Activated T-helper 9 cell treated with anti-CD3 and anti-CD28 coated beads, Interleukin-2, amount 50 U/mL, for 16 hours (primary cell): Measurements from ENCODE around the gene VANGL2.
"Not testable (repeated sequence)": the region's sequence is repeated elsewhere in the genome, so short reads cannot be mapped to it uniquely, and the experiment has no call there.

Source experiments
- DNase-seq: peaks from one replicate; pipeline ENCODE4 v3.0.0-alpha.2; 2020; ENCODE audit warnings: low read depth

VANGL2 gene

DNA sequence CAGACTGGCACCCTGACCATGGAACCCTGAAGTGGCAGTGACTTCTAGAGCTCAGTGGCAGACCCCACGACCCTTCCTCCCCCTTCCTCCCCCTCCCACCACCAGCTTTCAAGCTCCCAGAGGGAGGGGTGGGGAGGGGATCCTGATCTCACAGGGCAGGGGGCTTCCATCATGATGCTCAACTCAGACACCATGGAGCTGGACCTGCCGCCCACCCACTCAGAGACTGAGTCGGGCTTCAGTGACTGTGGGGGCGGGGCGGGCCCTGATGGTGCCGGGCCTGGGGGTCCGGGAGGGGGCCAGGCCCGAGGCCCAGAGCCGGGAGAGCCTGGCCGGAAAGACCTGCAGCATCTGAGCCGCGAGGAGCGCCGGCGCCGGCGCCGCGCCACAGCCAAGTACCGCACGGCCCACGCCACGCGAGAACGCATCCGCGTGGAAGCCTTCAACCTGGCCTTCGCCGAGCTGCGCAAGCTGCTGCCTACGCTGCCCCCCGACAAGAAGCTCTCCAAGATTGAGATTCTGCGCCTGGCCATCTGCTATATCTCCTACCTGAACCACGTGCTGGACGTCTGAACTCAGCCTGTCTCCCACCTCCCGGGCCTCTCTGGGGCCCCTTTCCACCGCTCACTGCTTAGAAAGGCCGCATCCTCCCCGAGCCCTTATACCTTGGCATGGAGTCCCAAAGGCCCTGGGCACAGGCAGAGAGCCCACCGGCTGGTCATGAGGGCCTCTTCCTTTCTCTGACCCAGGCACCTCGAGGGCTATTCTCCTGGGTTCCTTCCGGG lies 29.6 kb upstream of the VANGL2 start:
- no peak for DNase-seq

DNA sequence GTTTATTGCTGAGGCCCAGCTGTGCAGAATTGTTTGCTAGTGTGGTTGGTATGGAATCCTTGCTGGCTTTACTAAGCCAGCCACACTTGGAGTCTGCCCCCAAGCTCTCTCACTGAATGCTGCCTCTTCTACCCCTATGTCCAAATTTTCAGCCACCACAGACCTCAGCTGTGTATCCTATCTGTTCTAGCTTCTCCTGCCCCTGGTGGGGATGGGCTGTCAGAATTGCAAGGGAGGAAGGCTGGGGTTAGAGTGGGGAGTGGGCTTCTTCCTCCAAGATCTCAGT lies 29.1 kb upstream of the VANGL2 start:
- DNase-seq, result no peak

DNA sequence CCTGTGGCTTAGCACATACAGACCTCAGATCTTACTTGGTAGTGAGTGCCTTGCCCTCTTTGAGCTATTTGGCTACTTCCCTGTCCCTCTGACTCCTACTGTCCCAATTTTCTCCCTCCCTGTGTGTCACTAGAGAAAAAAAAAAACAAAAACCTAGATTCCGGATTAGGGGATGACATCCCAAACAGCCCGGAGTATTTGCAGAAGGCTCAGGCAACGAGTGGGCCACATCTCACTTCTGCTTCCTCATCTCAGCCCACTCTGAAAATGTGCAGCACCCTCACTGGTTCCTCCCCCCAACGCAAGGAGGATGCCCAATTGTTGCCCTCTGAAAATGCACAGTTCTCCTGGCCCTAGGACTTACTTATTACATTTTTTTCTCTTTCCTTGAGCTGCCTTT lies 28.6 kb upstream of the VANGL2 start:
- DNase-seq, result no peak

DNA sequence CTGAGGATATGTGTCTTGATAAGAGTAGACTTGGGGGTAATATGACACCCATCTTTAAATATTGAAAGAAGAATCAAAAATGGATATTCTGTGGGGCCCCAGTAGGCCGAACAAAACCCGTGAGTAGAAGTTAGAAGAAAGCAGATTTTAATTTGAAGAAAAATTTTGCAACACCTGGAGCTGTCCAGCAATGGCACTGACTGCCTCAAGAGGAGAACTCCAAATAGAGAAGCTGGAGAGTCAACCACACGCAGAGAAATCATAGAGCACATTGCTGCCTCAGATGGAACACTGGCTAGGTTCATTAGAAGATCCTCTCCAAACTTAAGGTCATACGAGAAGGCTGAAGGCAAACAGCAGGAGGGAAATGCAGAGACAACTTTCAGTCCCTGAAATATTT lies 26.7 kb upstream of the VANGL2 start:
- no peak for DNase-seq

DNA sequence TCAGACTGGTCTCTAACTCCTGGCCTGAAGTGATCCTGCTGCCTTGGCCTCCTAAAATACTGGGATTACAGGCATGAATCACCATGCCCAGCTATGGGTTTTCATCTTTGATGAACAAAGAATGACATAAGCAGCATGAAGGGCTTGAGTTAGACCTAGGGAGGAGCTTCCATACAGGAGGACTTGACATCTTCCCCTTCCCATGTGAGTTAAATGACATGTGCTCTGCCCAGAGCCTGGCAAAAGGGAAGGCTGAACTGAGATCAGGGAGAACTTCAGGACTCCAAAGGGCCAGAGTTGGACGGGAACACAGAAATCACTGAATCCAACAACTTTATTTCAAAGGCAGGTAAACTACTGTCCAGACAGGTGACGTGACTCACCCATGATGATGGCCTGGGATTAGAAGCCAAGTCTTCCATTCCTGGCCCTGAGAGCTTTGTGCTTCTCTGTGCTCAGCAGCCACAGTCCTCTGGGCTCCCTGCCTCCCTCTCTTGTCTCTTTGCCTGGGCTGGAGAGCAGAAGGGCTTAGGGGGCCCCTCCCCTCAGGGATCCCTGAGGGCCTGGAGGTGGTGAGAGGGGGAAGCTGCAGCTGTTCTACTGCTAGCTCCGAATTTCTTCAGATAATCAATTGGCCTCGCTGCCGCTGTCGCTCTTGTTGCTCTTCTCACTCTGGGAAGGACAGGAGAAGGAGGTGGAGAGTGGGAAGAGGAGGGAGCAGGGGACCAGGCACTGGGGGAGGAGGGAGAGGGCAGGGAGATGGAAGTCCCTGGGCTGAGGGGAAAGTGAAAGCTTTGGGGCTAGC lies 25.9 kb upstream of the VANGL2 start:
- no peak for DNase-seq

DNA sequence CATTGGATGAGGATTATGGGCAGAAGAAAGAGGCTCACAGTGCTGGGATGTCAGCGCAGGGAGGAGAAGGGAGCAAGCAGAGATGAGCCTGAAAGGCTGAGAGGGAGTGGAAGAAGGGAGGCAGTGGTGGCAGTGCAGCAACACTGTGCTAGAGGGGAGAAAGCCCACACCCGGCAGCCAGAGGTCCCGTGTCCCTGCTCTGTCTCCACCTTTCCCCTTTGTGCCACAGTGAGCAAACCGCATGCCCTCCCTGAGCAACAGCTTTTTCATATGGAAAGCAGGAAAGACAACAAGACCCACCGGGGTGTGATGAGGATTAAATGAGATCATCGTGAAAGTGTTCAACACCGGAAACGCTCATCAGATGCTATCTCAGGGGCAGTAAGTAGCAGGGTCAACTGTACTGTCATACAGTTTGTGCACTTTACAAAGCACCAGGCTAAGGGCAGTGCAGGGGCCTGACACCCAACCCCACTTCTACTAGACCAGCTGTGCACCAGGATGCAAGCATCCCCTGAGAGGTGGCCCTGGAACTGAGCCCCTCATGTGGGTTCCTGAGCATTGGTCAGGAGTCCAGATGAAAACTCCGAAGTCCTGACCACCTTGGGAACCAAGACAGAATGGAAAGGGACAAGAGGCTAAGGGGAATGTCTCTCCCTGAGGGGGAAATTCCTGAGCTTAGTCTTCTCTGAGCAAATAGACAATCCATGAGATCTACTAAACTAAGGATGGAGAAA lies 24.4 kb upstream of the VANGL2 start:
- DNase-seq, result no peak

DNA sequence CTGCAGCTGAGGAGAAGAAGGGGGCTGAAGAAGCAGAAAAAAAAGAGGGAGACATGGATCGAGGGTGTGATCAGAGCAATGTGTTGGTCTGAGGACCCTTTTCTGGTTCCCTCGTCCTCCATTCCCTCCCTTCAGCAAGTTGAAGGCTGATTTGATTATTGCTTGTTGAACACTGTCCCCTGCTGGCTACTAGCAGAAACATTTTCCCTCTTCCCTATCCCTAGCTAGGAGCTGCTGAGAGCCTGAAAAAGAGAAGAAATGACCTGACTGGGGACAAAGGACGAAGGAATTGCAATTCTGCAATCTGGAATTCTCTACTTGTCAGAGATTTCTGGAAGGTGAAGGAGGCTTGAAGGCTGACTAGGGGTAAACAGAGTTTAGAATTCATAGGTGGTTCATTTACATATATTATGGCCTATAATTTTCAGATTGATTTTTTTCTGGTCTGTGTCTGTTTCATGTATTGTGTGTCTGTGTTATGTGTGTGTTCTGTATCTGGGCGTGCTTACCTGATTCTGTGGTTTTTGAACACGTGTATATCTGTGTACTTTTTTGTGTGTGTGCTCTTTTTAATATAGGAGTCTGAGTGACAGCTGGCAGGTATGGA lies 23.7 kb upstream of the VANGL2 start:
- DNase-seq, result no peak

DNA sequence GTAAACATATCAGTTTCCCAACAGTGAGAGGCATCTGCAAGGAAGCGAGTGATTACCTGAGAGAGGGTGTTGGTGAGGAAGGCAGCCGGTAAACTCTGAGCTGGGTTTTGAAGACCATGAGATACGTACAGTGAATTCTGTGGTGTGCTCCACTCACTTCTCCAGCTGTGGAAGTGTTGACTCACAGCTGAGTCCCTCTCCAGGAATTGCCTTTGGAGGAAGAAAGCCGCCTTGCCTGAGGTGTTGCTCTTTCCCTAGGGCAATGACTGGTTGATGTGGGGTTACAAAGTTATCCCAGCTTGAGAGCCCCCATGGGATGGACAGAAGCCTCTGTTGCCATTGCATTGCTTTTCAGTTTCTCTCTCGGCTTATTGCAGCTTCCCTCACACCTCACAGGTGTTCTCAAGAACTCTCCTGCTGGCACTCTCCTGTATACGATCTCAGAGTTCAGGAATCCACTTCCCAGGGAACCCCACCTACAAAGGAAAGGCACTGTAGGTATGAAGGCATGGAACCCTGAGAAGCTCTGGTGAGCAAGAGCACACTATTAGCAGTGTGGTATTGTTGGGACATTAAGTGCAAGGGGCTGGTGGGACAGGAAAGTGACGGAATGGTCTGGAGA lies 22.7 kb upstream of the VANGL2 start:
- no peak for DNase-seq

DNA sequence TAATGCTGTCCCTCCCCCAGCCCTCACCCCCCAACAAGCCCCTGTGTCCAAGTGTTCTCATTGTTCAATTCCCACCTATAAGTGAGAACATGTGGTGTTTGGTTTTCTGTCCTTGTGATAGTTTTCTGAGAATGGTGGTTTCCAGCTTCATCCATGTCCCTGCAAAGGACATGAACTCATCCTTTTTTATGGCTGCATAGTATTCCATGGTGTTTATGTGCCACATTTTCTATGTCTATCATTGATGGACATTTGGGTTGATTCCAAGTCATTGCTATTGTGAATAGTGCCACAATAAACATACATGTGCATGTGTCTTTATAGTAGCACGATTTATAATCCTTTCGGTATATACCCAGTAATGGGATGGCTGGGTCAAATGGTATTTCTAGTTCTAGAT lies 15.6 kb upstream of the VANGL2 start:
- not testable (repeated sequence) for DNase-seq

DNA sequence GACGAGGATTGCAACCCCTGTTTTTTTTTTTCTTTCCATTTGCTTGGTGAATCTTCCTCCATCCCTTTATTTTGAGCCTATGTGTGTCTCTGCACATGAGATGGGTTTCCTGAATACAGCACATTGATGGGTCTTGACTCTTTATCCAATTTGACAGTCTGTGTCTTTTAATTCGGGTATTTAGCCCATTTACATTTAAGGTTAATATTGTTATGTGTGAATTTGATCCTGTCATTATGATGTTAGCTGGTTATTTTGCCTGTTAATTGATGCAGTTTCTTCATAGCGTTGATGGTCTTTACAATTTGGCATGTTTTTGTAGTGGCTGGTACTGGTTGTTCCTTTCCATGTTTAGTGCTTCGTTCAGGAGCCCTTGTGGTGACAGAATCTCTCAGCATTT lies 12.0 kb upstream of the VANGL2 start:
- DNase-seq, result not testable (repeated sequence)

DNA sequence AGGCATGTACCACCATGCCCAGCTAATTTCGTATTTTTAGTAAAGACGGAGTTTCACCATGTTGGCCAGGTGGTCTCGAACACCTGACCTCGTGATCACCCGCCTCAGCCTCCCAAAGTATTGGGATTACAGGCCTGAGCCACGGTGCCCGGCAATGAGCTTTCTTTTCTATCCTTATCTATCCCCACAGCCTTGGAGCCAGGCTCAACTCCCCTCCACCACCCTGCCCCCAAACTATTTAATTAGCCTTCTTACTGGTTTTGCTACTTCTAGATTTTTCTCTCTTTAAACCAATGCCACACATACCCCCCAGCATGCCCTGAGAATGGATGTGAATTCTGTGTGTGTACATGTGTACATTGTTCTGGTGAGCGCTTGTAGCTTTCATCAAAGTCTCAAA lies 5.7 kb upstream of the VANGL2 start:
- no peak for DNase-seq

DNA sequence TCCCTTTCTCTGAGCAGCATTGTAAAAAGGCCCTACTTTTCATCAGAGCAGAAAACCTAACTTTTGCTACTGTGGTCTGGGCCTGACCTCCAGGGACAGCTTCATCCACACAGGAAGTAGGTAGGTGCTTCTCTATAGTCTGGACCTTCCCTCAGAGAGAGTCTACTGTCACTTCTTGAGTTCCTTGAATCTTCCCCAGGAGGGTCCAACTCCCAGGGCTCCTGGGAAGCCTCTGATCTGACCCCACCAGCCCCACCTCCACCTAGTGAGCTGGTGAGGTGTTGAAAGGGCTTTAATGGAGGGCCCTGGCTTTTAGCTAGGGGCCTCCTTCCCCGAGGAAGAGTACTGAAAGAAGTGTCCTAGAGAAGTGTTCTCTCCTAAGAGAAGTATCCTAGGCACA lies 2.7 kb upstream of the VANGL2 start:
- no peak for DNase-seq

DNA sequence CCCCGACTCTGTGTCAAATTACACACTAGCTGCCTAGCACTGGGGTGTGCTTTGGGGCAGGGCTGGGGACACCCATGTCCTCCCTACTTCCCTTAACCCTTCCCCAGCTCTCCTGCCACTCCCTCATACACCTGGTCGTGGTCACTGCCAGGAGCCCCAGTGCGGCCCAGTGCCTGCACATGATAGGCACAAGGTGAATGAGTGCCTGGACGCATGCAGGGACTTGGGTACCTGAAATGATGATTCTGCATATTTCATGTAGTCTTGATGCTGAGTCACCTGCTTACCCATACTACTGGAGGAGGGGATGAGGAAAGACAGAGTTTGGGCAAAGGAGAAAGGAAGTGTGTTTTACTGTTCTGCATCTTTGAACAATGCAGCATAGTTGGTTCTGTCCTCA lies 1.5 kb upstream of the VANGL2 start:
- no peak for DNase-seq

DNA sequence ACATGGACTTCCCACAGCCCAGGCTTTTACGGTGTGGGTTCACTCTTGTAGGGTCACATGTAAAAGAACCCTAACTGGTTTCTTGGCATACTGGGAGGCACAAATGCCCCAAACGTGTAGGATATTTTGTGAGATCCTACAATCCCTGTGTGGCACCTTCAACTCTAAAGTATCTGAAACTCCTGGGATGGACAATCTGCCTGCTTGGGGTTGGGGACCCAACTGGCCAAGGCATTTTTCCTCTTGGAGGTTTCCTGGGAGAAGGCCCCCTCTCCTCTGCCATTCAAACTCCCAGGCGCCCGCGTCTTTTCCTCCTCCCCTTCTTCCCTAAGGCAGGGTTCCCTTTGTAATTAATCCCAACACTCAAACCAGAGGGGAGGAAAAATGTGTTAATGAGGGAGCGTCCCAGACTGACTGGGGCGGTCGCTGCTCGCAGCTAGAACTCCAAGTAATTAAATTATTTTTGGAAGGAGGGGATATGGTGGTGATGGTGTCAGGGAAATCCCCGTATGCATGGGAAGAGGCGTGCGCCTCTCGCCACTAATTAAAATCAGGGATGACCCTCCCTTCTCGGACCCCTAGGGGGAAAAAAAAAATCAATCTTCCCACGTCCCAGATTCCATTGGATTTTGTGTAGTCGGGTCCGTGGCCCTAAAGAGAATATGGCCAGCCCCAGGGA lies 681 bp upstream of the VANGL2 start:
- no peak for DNase-seq

DNA sequence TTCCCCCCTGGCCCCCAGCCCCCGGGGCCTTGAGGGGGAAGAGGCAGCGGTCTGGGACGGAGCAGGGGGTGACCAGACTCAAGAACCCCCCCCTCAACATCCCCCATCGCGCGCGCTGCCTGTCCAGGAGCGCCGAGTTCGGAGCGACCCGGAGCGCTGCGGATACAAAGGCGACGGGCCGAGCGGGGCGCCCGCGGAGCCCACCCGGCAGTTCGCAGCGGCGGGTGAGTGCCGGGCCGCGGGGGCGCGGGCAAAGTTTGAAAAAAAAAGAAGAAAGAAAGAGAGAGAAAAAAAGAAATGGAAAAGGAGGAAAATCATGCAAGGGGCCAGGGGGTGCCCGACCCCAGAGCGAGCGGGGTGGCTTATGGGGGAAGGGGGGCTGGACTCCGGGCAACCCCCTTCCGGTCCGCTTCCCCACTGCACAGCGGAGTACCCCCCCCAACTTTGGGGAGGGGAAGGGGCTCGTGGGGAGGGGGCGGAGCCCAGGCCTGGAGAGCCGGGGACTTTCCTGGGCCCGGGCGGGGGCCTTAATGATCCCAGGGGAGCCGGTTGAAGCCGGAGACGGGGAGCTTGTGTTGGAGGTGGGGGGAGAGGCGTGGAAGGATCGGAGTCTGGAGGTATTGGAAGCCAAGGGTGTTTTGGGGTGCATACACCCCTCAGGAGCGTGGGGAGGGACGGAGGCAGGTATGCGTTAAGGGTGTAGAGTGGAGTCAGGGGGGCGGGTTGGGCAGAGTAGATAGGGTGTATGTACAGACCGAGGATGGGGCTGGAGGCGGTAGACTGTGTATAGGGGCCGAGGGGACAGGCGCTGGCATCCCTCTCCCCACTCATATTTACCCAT lies 502 bp downstream of the VANGL2 start:
- no peak for DNase-seq

DNA sequence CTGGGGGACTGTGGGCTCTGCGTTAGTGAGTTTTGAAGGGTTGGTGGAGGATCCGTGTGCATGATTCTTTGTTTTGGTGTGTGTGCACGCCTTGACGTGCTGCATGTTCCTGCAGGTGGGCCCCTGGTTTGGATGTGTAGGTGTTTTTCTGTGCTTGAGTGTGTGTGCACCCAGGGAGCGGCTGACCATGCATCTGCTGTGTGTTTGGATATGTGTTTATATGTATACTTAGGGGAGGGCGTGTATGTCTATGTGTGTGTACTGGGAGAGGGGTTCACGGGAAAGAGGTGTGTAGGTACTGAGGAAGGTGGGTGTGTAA lies 1.1 kb downstream of the VANGL2 start:
- DNase-seq, result no peak

DNA sequence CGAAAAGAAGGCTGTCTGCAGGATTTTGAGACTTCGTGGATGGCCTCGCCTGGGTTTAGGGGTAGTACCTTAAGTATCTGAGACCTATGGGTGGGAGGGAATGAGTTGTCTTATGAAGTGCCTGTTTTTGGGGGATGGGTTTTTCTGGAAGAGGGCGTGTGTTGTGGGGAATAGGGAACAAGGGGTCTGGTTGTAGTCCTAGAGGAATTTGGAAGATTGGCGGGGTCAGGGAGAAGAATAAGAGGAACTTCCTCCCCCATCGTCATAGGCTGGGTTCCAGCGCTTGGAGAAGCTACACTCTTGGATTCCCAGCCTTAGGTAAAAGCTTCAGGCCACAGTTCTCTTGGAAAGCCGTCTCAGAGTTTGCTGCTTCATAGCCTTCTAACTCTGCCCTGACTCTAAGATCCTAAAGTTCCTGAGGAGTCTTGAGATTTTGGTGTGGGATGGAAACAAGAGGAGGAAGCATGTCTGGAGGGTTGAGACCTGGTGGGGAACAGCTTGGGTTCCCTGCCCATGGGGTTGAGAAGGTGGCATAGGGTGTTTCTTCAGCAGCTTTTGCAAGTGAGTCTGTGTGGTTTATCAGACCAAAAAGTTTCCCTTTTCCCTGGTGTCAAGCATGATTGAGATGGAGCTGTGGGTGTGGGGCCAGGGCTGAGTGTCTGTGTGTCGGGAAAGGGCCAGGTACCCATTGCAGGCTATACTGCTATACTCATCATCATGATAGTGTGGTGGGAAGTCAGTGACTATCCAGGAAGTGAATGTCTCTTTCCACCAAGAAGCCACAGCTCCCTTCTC lies 1.8 kb downstream of the VANGL2 start:
- DNase-seq, result no peak

DNA sequence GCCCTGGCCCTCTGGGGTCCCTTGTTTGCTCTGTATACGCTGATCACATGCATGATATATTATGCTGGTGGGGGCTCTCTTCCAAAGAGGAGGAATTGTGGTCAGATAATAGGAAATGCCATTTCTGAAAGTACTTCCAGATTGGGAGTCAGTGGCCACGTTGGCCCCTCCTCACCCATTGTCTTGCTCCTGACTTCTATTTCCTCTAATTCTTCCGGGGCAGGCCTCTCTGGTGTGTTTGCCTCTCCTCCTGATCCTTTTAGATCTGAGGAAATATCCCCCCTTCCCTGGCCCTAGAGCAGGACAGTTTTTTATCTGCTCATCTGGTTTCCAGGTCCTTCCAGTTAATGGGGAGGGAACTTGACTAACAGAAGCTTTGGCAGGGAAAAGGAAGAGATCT lies 2.9 kb downstream of the VANGL2 start:
- no peak for DNase-seq

DNA sequence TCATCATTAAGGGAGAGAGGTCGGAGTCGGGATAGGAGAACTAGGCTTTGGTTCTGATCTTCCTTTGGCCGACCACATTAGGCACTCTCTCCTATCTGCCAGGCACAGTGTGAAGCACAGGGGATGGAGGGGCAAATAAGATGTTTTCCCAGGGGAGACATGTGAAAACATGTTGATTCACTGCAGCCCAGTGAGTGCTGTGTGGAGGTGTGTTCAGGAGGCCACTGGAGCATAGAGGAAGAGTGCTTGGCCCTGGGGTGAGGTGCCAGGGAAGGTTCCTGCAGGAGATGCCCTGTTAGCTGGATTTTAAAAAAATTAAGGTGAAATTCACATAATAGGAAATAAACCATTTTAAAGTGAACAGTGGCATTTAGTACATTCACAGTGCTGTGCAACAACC lies 3.7 kb downstream of the VANGL2 start:
- DNase-seq, result no peak

DNA sequence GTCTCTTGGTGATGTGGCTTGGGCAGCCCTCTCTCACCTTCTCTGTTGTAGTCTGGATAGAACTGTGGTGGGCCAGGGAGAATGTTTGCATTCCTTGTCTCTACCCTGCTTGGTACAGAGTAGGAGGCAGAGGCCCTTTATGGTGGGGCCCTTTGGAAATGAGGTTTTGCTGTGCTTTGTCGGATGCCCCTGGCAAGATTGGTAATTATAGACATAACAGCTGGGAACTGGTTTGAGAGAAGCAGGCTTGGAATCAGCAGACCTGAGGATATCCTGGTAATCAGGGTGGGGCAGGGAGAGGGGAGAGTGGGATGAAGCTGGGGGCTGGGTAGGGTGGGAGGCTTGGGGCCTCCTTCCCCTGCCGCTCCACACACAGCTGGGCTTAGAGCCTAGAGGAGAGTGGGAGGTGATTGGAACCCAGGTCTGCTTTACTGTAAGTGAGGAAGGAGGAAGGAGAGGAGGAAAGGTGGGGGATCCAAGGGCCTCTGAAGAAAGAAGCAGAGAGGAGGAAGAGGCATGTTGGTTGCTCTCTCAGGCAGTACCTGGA lies 5.0 kb downstream of the VANGL2 start:
- DNase-seq, result no peak
